OCI-LY3 (cell line): ENCODE data around the gene MYO5B.

Experiments used
- H2AFZ ChIP-seq: fragments of 200-600, 300-600 bp; shearing (Covaris generic); 2 replicates; pipeline ENCODE4 v1.6.0; 2014; ENCODE audit warnings: antibody characterized with exemption, low read depth, low read length
- H3K27ac ChIP-seq: fragments of 200-600, 300-600 bp; sonication (generic); 2 replicates; pipeline ENCODE4 v1.5.1; 2014; ENCODE audit warnings: mild to moderate bottlenecking, low read length, moderate library complexity, mixed read lengths
- H3K27me3 ChIP-seq: fragments of 200-600, 300-600 bp; sonication (generic); 2 replicates; pipeline ENCODE4 v1.6.1; 2014; ENCODE audit warnings: low read depth, low read length, mixed read lengths
- H3K36me3 ChIP-seq: fragments of 200-600, 300-600 bp; sonication (generic); replicated peaks from 2 replicates; pipeline ENCODE3; 2014; ENCODE audit warnings: low read depth, low read length, mixed read lengths
- H3K4me1 ChIP-seq: fragments of 300-600, 200-600 bp; sonication (generic); 2 replicates; pipeline ENCODE4 v1.6.1; 2014; ENCODE audit warnings: low read length, mixed read lengths
- H3K4me2 ChIP-seq: fragments of 200-600, 300-600 bp; sonication (generic); 2 replicates; pipeline ENCODE4 v1.6.1; 2014; ENCODE audit warnings: low read length, mixed read lengths
- H3K4me3 ChIP-seq: fragments of 300-600, 200-600 bp; sonication (generic); 2 replicates; pipeline ENCODE4 v1.5.1; 2014; ENCODE audit warnings: antibody characterized with exemption, mild to moderate bottlenecking, low read length, moderate library complexity
- H3K79me2 ChIP-seq: fragments of 300-600, 200-600 bp; shearing (Covaris generic); 2 replicates; pipeline ENCODE4 v1.6.1; 2014; ENCODE audit warnings: mild to moderate bottlenecking, low read length, mixed read lengths
- H3K9ac ChIP-seq: fragments of 300-600, 200-600 bp; shearing (Covaris generic); 2 replicates; pipeline ENCODE4 v1.6.0; 2014; ENCODE audit warnings: mild to moderate bottlenecking, low read length, moderate library complexity
- H3K9me3 ChIP-seq: fragments of 200-600, 300-600 bp; shearing (Covaris generic); 2 replicates; pipeline ENCODE4 v1.6.1; 2014; ENCODE audit warnings: low read length, mixed read lengths; ENCODE audit not compliant: insufficient read depth
- H4K20me1 ChIP-seq: fragments of 200-600, 300-600 bp; sonication (generic); 2 replicates; pipeline ENCODE4 v1.6.1; 2016; ENCODE audit warnings: low read length, mixed read lengths; ENCODE audit not compliant: insufficient read depth
- EZH2phosphoT487 ChIP-seq: fragments of 200-600 bp; shearing (Covaris generic); IDR thresholded peaks from 2 replicates; pipeline ENCODE4 v1.6.1; 2018; ENCODE audit warnings: antibody characterized with exemption, mixed run types, low read depth
- TF ChIP-seq, protein P1 (sequence below): fragments of 200-600, 300-600 bp; sonication (generic); IDR thresholded peaks from 2 replicates; pipeline ENCODE4 v1.5.1; 2014; ENCODE audit warnings: antibody characterized with exemption, low read length, low read depth

The MYO5B gene

DNA sequence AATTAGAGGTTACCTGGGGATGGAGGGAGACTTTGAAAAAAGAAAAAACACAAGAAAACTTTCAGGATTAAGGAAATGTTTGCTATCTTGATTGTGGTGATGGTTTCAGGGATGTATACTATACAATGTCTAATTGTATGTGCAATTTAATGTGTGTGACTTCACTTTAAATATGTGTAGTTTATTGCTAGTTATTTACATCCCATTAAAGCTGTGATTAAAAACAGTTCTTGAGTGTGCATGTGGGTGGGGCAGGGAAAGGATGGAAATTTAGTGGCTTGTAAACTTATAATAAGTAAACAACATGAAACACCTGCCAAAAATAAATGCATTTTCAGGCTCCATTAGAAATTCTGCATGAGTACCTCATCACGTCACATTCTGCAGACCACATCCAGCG, 167.0 kb downstream of the MYO5B start:
- no peak for TF ChIP-seq EZH2phosphoT487
- TF ChIP-seq, protein P1, sequence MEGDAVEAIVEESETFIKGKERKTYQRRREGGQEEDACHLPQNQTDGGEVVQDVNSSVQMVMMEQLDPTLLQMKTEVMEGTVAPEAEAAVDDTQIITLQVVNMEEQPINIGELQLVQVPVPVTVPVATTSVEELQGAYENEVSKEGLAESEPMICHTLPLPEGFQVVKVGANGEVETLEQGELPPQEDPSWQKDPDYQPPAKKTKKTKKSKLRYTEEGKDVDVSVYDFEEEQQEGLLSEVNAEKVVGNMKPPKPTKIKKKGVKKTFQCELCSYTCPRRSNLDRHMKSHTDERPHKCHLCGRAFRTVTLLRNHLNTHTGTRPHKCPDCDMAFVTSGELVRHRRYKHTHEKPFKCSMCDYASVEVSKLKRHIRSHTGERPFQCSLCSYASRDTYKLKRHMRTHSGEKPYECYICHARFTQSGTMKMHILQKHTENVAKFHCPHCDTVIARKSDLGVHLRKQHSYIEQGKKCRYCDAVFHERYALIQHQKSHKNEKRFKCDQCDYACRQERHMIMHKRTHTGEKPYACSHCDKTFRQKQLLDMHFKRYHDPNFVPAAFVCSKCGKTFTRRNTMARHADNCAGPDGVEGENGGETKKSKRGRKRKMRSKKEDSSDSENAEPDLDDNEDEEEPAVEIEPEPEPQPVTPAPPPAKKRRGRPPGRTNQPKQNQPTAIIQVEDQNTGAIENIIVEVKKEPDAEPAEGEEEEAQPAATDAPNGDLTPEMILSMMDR, result no peak
- Histone ChIP-seq H3K79me2 (no peaks in the 10 kb centered on the region), H2AFZ (no peak overlapping the region), H3K4me1 (no peaks in the 10 kb centered on the region), H3K9me3 (peaks cover 7% of the 10 kb centered on the region), H3K27me3 (peaks cover 81% of the 10 kb centered on the region), H3K4me2 (no peak overlapping the region), H4K20me1 (no peaks in the 10 kb centered on the region), H3K36me3 (no peaks in the 10 kb centered on the region), H3K9ac (no peak overlapping the region), H3K4me3 (no peak overlapping the region), H3K27ac (no peak overlapping the region)

DNA sequence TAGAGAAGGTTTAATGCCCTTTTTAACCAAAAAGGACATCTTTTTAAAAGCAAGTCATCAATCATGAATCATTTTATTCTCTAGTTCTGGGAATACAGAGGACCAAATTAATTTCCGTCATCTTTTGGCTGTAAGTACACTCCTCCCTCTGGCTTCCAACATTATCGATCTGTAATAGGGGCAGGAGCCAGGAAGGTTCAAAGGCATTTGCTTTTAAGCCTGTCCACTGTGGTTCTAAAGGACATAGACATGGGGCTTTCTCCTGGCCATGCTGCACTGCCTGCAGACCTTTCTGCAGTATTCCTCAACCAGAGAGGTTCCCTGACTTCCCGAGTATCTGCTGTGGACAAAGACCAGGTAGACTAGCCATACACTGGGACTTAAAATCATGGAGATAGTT, 170.5 kb downstream of the MYO5B start:
- Histone ChIP-seq H3K9ac (no peak overlapping the region), H3K79me2 (no peaks in the 10 kb centered on the region), H3K27me3 (peaks cover 88% of the 10 kb centered on the region), H3K4me3 (no peak overlapping the region), H4K20me1 (no peaks in the 10 kb centered on the region), H3K9me3 (peaks cover 7% of the 10 kb centered on the region), H3K36me3 (no peaks in the 10 kb centered on the region), H3K27ac (no peak overlapping the region), H2AFZ (no peak overlapping the region), H3K4me2 (no peak overlapping the region), H3K4me1 (no peaks in the 10 kb centered on the region)
- TF ChIP-seq, protein P1, result no peak
- TF ChIP-seq EZH2phosphoT487, result no peak

DNA sequence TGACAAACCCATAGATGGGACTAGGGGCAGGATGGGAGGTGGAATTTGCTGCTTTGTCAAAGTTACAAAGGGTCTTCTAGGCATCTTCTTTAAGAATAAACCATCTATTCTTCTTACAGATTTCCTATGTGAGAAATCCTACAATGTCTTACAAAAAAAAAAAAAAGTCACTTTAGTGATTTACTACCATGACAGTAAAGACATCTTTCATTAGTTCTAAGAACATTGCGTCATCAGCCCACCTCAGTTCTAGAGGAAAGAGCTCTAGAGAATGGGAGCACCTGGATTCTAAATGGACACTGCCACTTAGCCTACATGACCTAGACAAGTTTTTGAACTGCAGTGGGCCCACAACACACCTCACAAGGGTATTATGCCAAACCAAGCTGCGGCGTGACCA, 172.0 kb downstream of the MYO5B start:
- Histone ChIP-seq H3K27ac (no peak overlapping the region), H3K36me3 (no peaks in the 10 kb centered on the region), H3K9ac (no peak overlapping the region), H3K79me2 (no peaks in the 10 kb centered on the region), H3K9me3 (peaks cover 7% of the 10 kb centered on the region), H3K27me3 (peaks cover 88% of the 10 kb centered on the region), H4K20me1 (no peaks in the 10 kb centered on the region), H3K4me3 (no peak overlapping the region), H3K4me1 (no peaks in the 10 kb centered on the region), H2AFZ (no peak overlapping the region), H3K4me2 (no peak overlapping the region)
- TF ChIP-seq, protein P1, result no peak
- TF ChIP-seq EZH2phosphoT487, result no peak

DNA sequence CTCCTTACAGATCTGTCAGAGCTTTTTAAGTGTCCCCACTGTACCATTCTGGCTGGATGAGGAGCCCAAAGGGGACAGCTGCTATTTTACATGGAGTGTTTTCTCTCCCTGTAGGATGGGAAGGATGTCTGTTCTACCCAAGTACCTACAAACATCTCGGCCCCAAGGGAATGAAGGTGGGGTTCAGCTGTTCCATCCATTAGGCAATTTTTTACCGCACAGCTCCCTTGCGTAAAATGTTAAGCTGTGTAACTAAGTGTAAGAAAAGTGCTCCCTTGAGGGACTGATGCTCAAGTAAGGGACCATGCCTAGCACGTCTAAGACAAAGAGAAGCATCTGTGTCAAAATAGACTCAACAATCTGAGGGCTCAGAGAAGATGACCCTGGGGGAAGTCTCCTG, 180.3 kb downstream of the MYO5B start:
- H3K4me2 ChIP-seq, result no peak overlapping the region
- H4K20me1 ChIP-seq, result no peaks in the 10 kb centered on the region
- no peaks in the 10 kb centered on the region for H3K36me3 ChIP-seq
- TF ChIP-seq, protein P1, result no peak
- TF ChIP-seq EZH2phosphoT487, result no peak
- H3K4me1 ChIP-seq, result peaks cover 3% of the 10 kb centered on the region; the same call in 1 of the 2 replicates
- no peak overlapping the region for H3K4me3 ChIP-seq
- H2AFZ ChIP-seq, result no peak overlapping the region
- no peaks in the 10 kb centered on the region for H3K79me2 ChIP-seq
- H3K9ac ChIP-seq, result no peak overlapping the region
- no peaks in the 10 kb centered on the region for H3K9me3 ChIP-seq
- H3K27ac ChIP-seq, result no peak overlapping the region
- peaks cover 48% of the 10 kb centered on the region for H3K27me3 ChIP-seq
